ENCODE results near the gene DEPDC7. TPM values are rescaled to one million over a fixed set of nuclear protein-coding genes. Genes with fewer than 3 reads are reported as not detected.
"Not testable (repeated sequence)": the region's sequence is repeated elsewhere in the genome, so short reads cannot be mapped to it uniquely, and the experiment has no call there.

Gene DEPDC7
- total RNA-seq, 1 experiment from 2014 or later: 5.6 TPM

DNA sequence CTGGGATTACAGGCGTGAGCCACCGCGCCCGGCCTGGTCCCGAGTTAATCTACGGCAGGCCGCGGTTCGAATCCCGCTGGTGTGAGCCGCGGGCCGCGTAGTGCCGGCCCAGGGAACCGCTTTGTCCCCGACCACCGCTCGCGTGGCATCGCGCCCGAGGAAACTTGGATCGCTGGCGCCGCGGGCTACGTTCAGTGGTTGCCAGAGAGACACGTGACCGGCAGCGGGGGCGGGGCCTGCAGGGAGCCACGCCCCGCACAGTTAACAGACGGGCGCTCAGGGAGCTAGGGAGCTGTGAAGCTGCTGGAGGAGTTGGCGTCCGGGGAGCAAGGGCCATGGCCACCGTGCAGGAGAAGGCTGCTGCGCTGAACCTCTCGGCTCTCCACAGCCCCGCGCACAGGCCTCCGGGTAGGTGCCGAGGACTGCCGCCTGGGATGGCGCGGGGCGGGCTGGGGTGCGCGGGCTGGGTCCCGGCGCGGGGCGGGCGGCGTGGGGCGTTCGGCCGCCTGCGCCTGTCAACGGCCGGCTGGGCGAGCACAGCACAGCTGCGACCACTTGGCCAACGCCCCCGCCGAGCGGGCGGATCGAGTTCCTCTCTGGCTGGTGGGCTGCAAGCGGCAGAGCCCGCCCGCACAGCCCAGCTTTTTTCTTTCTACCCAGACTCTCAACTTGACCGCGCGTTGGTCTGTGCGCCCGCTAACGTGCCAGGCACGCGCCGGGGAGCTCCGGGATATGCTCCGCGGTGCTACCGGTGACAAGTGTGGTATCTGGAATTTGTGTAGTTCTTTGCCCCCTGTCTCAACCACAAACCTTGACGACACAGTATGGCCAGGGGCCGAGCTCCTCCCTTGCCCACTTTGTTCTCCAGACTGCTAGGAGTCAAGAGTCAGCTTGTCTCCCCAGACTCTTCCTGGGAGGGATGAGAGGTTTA lies at the start of gene DEPDC7 (continued):
- TF ChIP-seq FOXK1 (CRISPR knock-in tag; IDR thresholded peaks at IDR 0.05) (peak; percentile 43), NR2C2 (CRISPR knock-in tag; IDR thresholded peaks at IDR 0.05) (no peak), GABPB1 (CRISPR knock-in tag; IDR thresholded peaks at IDR 0.05) (peak; percentile 78), GTF2I (CRISPR knock-in tag; conservative IDR thresholded peaks at IDR 0.05) (no peak)
- TF ChIP-seq, protein P1, sequence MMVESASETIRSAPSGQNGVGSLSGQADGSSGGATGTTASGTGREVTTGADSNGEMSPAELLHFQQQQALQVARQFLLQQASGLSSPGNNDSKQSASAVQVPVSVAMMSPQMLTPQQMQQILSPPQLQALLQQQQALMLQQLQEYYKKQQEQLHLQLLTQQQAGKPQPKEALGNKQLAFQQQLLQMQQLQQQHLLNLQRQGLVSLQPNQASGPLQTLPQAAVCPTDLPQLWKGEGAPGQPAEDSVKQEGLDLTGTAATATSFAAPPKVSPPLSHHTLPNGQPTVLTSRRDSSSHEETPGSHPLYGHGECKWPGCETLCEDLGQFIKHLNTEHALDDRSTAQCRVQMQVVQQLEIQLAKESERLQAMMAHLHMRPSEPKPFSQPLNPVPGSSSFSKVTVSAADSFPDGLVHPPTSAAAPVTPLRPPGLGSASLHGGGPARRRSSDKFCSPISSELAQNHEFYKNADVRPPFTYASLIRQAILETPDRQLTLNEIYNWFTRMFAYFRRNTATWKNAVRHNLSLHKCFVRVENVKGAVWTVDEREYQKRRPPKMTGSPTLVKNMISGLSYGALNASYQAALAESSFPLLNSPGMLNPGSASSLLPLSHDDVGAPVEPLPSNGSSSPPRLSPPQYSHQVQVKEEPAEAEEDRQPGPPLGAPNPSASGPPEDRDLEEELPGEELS (CRISPR knock-in tag; IDR thresholded peaks at IDR 0.05): peak; percentile 68; the same call in 1 of the 2 replicates

DNA sequence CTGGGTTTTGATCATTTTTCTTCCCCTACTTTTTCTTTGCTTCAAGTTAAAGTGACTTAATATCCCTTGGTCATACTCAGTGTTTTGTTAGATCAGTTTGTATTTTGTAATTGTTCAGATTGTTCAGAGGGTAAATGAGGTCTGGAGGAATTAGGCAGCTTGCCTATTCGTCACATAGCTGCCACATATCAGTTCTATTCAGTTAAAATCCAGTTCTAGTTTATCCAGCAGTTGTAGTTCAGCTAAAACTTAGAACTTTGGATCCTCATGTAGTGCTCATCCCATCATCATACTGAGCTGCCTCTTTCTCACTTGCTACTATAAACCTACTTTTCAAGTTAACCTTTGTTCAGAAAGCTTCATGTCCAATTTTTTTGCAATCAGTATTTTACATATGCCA lies 47.1 kb upstream of the DEPDC7 start:
- Mint-ChIP-seq H3K27ac (peak overlapping the region; percentile 39; the same call in 1 of the 2 replicates), H3K27me3 (ENCODE audit: low read depth) (no peaks in the 10 kb centered on the region), H3K9me3 (no peaks in the 10 kb centered on the region), H3K4me1 (no peaks in the 10 kb centered on the region), H3K4me3 (no peak overlapping the region), H3K36me3 (peaks cover 71% of the 10 kb centered on the region)
- DNase-seq (ENCODE audit: low spot score) (no peak), ATAC-seq (no peak)
- POLR2A ChIA-PET: no interaction called here
- TF ChIP-seq TEAD4 (CRISPR knock-in tag; IDR thresholded peaks at IDR 0.05) (no peak), ZNF121 (CRISPR knock-in tag; IDR thresholded peaks at IDR 0.05) (no peak), ZBTB21 (CRISPR knock-in tag; IDR thresholded peaks at IDR 0.05; ENCODE audit: borderline replicate concordance) (no peak)
- CTCF ChIA-PET: interaction anchor here (1.2 kb wide), 1 partner anchor 97 kb away, joined by 4 read pairs; no protein-coding TSS in a partner anchor

DNA sequence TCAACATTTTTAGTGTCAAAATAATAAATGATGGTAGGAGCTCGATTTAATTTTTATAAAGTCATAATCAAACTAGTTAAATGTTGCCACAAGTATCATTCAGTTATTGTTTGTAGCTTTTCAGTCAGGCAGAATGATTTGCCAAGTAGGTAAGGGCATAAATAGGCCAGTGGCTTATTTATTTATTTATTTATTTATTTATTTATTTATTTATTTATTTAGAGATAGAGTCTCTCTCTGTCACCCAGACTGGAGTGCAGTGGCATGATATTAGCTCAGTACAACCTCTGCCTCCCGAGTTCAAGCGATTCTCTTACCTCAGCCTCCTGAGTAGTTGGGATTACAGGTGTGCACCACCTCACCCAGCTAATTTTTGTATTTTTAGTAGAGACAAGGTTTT lies 43.4 kb upstream of the DEPDC7 start:
- ATAC-seq; H3K9me3 Mint-ChIP-seq; DNase-seq (ENCODE audit: low spot score); H3K27me3 Mint-ChIP-seq (ENCODE audit: low read depth); H3K4me3 Mint-ChIP-seq; H3K4me1 Mint-ChIP-seq; H3K27ac Mint-ChIP-seq; POLR2A ChIA-PET: not testable (repeated sequence)
- H3K36me3 Mint-ChIP-seq: peaks cover 73% of the 10 kb centered on the region
- CTCF ChIA-PET: interaction anchor here (1.6 kb wide), 1 partner anchor 93 kb away, joined by 8 read pairs; no protein-coding TSS in a partner anchor

DNA sequence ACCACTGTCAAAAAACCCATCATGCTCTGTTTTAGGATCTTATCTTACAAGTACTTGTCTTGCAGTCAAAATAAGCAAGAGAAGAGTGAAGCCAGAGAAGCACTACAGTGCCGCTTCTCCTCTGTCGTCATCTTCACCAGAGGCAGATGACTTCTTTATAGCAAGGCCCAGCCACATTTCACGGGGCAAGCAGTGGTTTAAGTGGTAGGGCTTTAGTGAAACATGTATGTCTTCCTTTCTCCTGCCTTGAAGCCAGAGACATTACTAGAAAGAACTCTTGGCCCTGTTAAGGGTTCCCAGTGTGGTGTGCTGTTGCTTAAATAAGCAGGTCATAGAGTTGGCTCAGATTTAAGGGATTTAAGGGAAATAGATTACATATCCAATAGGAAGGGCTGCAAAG lies 42.9 kb upstream of the DEPDC7 start:
- H3K4me3 Mint-ChIP-seq: no peak overlapping the region
- H3K4me1 Mint-ChIP-seq: no peaks in the 10 kb centered on the region
- peak overlapping the region; percentile 72; the same call in 1 of the 2 replicates for H3K27ac Mint-ChIP-seq
- H3K27me3 Mint-ChIP-seq (ENCODE audit: low read depth): no peaks in the 10 kb centered on the region
- H3K9me3 Mint-ChIP-seq: no peaks in the 10 kb centered on the region
- DNase-seq (ENCODE audit: low spot score) (no peak), ATAC-seq (no peak)
- TF ChIP-seq CREB1 (CRISPR knock-in tag; IDR thresholded peaks at IDR 0.05): no peak
- TF ChIP-seq, protein P2, sequence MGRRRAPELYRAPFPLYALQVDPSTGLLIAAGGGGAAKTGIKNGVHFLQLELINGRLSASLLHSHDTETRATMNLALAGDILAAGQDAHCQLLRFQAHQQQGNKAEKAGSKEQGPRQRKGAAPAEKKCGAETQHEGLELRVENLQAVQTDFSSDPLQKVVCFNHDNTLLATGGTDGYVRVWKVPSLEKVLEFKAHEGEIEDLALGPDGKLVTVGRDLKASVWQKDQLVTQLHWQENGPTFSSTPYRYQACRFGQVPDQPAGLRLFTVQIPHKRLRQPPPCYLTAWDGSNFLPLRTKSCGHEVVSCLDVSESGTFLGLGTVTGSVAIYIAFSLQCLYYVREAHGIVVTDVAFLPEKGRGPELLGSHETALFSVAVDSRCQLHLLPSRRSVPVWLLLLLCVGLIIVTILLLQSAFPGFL (CRISPR knock-in tag; IDR thresholded peaks at IDR 0.05; ENCODE audit: borderline replicate concordance): no peak
- peaks cover 76% of the 10 kb centered on the region for H3K36me3 Mint-ChIP-seq
- ChIA-PET CTCF (interaction anchor here (1.6 kb wide), 1 partner anchor 93 kb away, joined by 8 read pairs; no protein-coding TSS in a partner anchor), POLR2A (no interaction called here)

DNA sequence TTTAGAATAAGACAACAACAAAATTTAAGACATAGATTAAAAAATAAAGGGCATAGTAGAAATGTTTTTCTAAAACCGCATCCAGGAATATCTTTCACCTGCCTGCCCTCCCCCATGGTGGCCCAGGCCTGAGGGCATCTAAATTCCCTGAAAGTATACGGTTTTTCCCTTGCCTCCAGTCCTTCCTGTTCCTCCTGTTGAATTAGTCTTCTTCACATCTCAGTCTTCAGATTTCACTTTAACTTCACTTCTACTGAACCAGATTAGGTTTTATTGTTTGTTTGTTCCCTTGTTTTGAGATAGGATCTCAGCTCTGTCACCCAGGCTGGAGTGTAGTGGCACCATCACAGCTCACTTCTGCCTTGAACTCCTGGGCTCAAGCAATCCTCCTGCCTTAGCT lies 33.1 kb upstream of the DEPDC7 start:
- ATAC-seq (no peak), DNase-seq (ENCODE audit: low spot score) (no peak)
- Mint-ChIP-seq H3K9me3 (no peaks in the 10 kb centered on the region), H3K27ac (peak overlapping the region; percentile 58), H3K4me3 (no peak overlapping the region), H3K36me3 (peaks cover 13% of the 10 kb centered on the region), H3K4me1 (peaks cover 4% of the 10 kb centered on the region; the same call in 1 of the 2 replicates), H3K27me3 (ENCODE audit: low read depth) (no peaks in the 10 kb centered on the region)
- POLR2A ChIA-PET: no interaction called here
- TF ChIP-seq SMAD4 (CRISPR knock-in tag; IDR thresholded peaks at IDR 0.05): no peak
- CTCF ChIA-PET: interaction anchor here (1.9 kb wide), 1 partner anchor 83 kb away, joined by 13 read pairs; no protein-coding TSS in a partner anchor

Measured in WTC11 (cell line).